Measurements from ENCODE around the gene TSPAN5.

Gene TSPAN5

GRCh38 chr4:98673288-98673644, 14.9 kb upstream of the TSPAN5 start:
- no peak for DNase-seq (ENCODE audit: low read depth in 2 of 2)

GRCh38 chr4:98672583-98673287, 14.3 kb upstream of the TSPAN5 start:
- no peak for DNase-seq (ENCODE audit: low read depth in 2 of 2)

GRCh38 chr4:98671131-98671530, 12.7 kb upstream of the TSPAN5 start:
- no peak for DNase-seq (ENCODE audit: low read depth in 2 of 2)

- no peak for DNase-seq (ENCODE audit: low read depth in 2 of 2)
Observed at GRCh38 chr4:98670186-98670585, 11.8 kb upstream of the TSPAN5 start.

DNA sequence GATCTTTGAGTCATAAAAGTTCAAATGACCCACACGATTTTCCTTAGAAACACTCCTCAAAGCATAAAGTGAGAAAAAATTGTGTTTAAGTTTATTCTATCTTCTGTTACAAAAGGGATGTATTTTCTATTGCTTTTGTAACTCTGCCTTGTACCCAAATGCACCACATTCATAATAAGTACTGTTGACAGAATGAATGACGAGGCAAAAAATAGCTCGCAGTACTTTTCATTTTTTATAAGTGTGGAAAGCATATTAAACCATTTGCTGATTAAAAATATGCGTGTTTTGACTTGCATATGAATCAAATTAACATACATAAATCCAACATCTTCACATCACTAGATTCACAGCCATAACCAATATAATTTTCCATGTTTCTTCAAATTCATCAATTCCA, 11.2 kb upstream of the TSPAN5 start:
- no peak for DNase-seq (ENCODE audit: low read depth in 2 of 2)

DNA sequence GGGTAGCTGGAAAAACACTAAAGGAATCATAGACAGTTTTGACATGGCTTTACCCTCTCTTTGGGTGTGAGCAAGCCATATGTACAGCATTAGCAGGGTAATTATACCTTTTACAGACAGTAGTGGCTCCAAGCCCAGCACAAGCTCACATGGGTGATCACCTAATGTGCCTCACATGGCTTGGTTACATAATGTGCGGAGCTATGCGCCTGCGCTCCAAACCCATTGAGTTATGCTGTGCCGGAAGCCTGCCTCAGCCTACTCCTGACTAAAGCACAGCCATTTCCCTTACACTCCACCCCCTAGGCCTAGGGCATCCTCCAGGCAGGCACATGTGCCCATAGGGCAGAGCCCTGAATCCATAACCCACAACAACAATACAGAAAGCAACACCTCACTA, 6.5 kb upstream of the TSPAN5 start:
- DNase-seq (ENCODE audit: low read depth in 2 of 2), result no peak

GRCh38 chr4:98663226-98664006, 5.0 kb upstream of the TSPAN5 start:
- DNase-seq (ENCODE audit: low read depth in 2 of 2), result peak; percentile 59 to 66

DNA sequence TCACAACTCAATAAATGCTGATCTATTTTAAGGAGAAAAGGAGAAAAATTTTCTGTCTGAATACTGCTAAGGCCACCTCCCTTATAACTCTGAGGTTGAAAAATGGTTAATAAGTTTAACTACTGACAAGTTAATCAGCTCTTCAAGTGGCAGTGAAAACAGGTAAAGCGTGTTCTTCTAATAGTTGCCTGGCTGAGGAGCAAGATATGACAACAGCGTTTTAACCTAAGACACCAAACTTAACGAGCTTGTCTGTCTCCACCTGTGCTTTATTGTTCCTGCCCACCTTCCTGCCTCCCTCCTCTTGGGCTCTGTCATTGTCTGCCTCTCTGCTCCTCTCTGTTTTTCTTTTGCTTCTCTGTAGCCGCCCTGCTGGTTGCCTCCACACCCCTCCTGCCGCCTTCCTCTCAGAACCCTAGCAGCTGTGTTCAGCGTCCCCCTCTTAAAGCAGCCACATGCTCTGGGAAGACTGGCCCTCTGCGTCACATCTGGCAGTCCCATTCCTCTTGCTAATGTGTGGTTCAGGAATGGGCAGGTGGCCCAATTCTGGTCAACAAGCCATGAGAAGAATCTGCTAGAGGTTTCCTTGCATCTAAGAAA, 4.3 kb upstream of the TSPAN5 start:
- DNase-seq (ENCODE audit: low read depth in 2 of 2), result peak; percentile 25 to 28

- no peak for DNase-seq (ENCODE audit: low read depth in 2 of 2)
Observed at GRCh38 chr4:98662055-98662453, 3.6 kb upstream of the TSPAN5 start.

DNA sequence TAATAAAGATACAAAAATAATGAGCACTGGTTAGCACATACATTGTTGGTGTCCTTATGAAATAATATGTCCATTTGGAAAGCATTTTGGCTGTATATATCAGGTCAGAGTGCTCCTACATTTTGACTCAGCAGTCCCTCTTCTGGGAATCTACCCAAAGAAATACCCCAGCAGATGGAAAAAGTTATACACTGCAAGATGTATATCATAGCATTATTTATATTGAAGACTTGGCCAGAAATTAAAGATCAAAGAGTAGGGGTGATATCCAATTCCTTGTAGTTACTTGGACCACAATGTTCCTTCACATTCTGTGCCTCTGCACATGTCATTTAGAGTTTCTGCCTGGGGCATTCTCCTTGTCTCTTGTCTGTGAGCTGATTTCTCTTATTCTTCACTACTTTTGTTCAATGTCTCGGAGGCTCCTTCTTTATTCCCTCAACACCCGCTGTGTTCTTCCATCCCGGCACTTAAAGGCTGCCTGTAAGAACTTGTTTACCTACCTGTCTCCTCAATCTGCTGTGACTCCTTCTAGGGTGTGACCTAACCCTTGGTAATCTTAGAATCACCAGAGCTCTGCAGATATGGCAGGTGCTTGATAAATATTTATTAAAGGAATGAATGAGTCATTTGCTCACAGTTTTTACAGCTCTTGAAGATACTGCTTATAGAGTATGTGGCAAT, 3.1 kb upstream of the TSPAN5 start:
- no peak for DNase-seq (ENCODE audit: low read depth in 2 of 2)

GRCh38 chr4:98659741-98660462, 1.5 kb upstream of the TSPAN5 start:
- DNase-seq (ENCODE audit: low read depth in 2 of 2), result no peak

DNA sequence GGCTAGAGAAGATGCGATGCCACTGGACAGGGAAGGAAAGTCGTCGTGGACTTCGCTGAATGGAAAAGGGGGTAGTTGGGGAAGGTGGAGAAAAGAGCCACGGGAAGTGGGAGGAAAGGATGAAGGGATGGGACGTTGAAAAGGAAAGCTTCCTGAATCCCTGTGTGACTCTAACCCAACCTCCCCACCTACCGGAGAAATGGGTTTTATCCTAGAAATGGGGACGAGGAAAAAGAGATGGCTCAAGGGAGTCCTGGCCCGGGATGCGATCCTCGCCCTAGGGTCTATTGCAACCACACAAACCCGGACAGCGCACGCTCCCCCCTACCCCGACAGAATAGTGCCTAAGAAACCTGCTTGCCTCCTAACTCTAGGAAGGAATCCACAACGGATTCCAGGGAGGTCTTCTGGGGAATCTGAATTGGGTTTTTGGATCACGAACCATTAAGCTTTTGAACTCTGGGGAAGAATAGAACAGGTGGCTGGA, 738 bp upstream of the TSPAN5 start:
- no peak for DNase-seq (ENCODE audit: low read depth in 2 of 2)

- DNase-seq (ENCODE audit: low read depth in 2 of 2), result peak in 1 of 2 donors; percentile 19
Observed at GRCh38 chr4:98657531-98658286, 702 bp downstream of the TSPAN5 start.

DNA sequence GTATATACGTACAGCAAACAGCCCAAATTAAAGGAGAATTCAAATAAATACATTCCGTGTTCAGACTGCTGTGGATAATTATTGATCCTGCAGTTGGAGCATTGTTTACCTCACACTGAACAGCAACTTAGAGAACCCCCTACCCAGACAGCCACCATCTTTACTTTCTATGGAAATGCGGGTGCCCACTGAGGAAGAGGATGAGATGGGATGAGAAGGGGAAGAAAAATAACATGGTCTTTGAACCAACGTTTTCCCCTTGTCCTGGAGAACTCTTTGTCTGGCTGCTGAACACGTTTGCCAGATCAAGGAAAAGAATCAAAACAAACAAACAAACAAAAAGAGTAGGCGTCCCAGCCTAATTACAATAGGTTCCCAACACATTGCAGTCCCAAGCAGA, 1.5 kb downstream of the TSPAN5 start:
- DNase-seq (ENCODE audit: low read depth in 2 of 2), result no peak

DNA sequence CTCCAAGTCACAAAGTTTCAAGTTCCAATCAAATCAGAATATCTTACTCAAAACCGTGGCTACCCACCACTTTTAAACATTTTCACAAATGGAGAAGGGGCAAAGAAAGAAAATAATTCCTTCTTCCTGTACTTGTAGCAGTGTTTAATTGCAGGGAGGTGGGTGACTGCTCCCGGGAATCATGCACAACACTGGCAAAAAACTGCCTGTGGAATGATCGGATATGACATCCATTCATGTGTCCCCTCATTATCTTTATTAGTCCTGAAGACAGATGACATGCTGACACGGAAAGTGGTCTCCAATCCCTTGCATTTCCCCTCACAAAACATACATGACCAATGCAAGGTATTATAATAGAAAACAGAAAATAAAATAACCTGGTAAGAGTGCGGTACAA, 2.0 kb downstream of the TSPAN5 start:
- no peak for DNase-seq (ENCODE audit: low read depth in 2 of 2)

DNA sequence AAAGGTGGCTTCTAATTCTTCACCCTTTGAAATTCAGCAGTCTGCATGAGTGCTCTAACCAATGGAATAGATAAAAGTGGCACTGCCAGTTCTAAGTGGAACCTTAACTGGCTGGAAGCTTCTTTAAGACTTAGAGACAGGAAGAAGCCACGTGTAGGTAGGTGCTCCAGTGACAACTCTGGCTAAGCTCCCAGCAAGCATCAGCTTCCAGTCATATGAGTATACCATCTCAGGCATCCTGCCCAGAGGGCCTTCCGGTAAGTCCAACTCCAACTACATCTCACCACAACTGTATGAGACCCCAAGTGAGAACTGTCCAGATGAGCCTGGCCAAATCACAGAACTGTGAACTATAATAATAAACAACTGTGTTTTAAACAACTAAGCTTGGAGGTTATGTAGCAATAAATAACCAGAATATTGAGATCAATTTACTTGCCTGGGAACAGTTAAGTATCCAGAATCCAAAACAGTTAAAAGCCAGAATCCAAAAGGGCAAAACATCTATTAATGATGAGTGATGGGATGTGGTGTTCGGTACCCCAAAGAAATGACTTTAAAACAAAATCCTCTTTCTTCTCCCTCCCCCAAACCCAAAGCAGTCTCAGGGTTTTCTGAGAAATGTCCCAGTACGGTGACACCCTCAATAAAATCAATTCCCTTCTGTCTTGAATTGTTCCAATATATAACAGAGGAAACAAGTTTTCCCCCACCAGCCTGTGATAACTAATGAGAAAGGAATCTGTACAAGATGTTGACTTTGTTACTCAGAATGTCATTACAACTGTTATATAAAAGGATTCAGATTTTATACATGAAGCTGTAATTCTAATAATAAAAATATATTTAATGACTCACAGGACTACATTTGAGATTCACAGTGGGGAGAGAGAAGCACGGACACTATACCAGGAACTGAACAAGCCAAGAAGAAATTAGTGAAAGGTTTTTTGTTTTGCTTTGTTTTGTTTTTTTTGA, 4.2 kb downstream of the TSPAN5 start:
- no peak for DNase-seq (ENCODE audit: low read depth in 2 of 2)

DNA sequence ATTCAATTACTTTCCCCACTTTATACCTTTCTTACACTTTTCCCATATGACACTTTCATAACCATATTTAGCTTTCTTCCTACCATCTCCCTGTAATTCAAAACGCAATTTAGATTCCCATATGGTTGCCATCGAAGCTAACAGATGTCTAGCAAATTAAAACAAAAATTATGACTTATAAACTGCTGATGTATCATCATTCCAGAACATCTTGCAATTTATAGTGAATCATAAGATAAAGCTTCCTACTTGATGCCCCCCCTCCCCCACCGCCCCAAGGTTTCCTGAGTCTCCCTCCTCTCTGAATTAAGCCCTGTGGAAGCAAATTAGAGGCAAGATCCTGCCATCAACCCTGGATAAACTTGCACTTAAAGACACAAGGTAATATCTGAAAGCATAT, 5.4 kb downstream of the TSPAN5 start:
- DNase-seq (ENCODE audit: low read depth in 2 of 2), result no peak

- DNase-seq (ENCODE audit: low read depth in 2 of 2), result no peak
Observed at GRCh38 chr4:98648602-98649001, 9.8 kb downstream of the TSPAN5 start.

- no peak for DNase-seq (ENCODE audit: low read depth in 2 of 2)
Observed at GRCh38 chr4:98646422-98646821, 12.0 kb downstream of the TSPAN5 start.

GRCh38 chr4:98645527-98645926, 12.9 kb downstream of the TSPAN5 start:
- no peak for DNase-seq (ENCODE audit: low read depth in 2 of 2)

Measured in stimulated activated CD8-positive, alpha-beta memory T cell treated with anti-CD3 and anti-CD28 coated beads, Interleukin-7, amount 100 ng/mL, for 4 hours (primary cell).